A172 (cell line): Measurements from ENCODE around the gene SDK2. TPM values are rescaled to one million over a fixed set of nuclear protein-coding genes. Genes with fewer than 3 reads are reported as not detected.

Experiments used
- DNase-seq: peaks from one replicate; pipeline ENCODE4 v3.0.0-alpha.2; 2015; ENCODE audit warnings: low spot score
- total RNA-seq: library from RNA; depleted of rRNA; stranded (reverse); fragments of >200 nt; shearing (Covaris generic); gene quantifications from 2 replicates; pipeline ENCODE4 v1.2.3, GENCODE V29; 2014

The SDK2 gene
- total RNA-seq, 1 experiment from 2014 or later, result 0.69 TPM

DNA sequence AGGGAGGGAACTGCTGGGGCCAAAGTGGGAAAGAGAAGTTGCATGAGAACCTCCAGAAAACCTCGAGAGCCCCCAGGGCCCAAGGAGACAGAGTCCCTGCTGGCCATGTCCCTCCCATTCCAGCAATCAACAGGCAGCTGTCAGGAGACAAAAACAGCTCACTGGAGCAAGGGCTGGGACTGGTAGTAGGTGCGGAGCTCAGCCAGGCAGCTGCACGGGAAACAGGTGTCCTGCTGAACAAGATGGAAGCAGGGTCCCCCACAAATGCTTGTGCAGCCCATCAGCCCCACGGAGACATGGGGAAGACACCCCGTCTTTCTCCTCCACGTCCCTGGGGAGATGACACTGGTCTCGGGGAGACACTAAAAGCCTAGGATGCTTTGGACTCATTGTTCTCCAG is 34.5 kb downstream of the SDK2 start:
- no peak for DNase-seq

DNA sequence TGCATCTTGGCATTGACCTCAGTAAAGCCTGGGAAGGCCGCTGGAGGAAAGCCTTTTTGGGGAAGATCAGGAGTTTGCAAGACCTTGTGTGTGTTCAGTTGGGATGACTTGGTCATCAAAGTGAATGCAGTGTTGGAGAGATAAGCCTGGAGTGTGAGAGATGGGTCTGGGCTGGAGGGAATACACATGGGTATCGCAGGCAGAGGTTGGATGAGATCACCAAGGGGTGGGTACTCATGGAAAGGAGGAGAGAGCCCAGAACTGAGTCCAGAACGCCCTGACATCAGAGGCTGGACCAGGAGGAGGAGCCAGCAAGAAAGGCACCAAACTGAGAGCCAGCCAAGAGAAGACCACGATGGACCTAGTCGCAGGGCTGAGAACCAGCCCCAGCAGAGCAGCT is 35.2 kb downstream of the SDK2 start:
- DNase-seq, result no peak

DNA sequence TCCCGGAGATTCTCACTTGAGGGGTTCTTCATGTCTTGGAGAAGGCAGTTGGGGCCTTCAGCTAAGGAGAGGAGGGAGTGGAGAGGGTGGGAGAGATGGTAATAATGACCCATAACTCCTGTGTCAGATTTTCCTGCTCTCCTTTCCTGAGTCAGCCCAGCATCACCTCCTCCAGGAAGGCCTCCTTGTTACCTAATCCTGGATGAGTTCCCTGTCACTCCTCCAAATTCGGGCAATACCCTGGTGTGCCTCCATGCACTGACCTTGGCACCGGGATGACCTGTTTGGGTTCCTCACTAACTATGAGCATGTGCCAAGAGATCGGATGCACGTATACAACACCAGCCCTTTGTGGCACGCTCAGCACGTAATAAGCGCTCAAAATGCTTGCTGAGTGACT is 38.8 kb downstream of the SDK2 start:
- DNase-seq, result no peak

DNA sequence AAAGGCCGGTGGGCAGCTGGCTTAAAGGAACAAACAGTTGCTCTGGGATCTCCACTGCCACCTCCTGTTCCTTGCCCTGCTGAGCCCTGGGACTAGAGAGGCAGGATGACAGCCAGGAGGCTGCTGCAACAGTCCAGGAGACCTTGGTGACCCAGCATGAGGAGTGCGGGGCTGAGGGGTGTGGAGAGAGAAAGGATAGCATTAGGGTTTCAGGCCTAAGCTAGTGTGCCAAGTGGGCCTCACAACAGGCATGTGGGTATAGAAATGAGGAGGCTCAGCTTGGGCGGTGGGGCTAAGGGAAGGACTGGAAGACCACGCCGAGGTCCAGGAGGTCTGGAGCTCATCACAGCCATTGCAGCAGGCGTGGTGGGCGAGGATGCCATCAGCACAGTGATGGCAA is 39.8 kb downstream of the SDK2 start:
- no peak for DNase-seq

DNA sequence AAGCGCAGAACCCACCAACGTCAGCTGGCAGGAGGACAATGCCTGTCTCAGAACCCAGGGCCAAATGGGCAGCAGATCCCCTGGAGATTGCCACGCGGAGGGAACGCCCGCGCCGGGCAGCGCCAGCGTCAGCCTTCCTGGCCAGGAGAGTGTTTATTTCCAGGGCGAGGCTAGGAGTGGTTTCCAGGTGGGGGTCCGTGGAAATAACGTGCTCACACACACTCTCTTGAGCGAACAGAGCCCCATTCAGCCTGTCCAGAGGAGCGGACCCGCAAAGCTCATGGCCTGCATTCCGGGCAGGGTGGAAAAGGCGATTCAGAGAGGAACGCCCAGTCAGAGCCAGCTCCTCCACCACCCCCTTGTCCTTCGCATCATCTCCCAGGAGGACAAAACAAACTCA is 40.3 kb downstream of the SDK2 start:
- no peak for DNase-seq

DNA sequence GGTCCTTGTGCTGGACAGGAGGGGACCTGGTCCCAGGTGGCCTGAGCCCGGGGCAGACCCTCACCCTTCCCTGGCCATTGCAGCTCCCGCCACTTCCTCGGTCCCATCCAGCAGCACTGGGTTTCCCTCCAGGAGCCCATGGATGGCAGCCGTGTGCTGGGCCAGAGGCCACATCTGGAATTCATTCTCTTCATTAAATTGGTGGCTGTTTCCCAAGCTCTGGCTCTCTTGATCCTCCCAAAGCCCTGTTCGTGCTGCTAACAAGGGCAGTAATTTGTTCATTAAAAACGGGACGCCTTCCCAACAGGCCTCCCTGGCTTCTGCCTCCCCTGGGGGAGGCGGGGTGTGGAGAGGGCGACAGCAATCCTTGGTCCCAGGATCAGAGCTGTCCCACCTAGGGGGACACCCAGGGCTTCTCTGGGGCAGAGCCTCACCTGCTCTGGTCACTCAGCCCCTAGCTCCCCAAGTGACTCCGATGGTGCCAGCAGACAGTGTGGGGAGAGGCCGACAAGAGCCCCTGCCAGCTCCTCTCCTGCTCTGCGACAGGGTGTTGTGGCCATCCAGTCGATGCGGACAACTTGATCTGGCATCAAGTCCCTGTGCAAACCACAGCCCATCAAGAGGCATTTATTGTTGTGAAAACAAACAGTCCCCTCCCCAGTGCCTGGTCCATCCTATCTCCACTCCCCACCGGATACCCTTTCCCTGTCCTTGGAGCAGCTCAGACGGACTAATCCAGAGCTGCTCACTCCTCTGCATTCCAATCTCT is 44.0 kb downstream of the SDK2 start:
- no peak for DNase-seq

DNA sequence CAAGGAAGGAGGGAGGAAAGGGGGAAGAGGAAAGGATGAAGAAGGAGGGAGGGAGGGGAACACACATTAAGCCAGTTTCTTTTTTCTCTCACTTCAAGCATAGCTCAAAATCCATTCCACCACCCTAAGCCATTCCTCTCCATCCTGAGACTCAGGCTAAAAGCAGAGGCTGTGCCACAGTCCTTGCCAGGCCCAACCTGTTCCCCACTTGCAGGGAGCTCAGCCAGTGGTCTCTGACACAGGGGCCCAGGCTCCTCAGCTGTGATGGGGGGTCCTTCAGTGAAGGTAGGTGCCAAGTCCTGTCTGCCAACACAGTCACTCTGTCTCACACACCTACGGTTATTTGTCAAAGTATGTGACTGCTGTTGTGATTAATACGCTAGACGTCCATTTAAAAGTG is 44.6 kb downstream of the SDK2 start:
- DNase-seq, result no peak

DNA sequence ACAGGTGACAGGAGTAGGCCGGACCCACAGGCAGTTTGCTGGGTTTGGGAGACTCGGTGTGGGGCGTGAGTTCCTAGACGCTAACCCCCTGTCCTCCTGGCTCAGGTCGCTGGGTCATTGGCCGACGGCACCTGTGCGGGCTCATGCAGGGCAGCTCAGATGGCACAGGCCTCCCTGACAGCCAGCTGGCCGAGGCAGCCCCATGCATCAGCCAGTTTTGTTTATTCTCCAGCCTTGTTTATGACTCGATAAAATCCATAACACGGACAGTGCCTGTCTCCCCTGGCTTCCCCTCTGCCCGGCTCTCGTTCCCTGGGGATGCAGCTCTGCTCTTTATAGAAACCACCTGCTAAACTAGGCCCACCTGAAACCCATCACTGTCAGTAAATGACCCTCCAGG is 46.0 kb downstream of the SDK2 start:
- DNase-seq, result no peak

DNA sequence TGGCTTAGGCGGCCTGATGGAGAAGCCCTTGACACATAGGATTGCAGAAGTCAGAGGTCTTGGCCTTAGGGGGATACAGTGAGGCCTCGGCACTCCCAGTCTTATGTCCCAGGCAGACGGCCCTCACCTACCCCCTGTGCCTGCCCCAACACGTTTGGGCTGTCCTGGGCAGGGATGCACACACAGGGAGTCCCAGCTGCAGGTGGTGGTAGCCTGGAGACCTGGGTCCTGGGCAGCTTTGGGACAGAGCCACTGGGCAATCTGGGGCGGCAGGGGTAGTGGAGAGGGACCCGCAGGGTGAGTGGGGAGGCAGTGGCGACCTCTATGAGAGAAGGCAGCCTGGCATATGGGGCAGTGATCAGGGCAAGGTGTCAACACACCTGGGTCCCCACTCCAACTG is 48.3 kb downstream of the SDK2 start:
- DNase-seq, result no peak

DNA sequence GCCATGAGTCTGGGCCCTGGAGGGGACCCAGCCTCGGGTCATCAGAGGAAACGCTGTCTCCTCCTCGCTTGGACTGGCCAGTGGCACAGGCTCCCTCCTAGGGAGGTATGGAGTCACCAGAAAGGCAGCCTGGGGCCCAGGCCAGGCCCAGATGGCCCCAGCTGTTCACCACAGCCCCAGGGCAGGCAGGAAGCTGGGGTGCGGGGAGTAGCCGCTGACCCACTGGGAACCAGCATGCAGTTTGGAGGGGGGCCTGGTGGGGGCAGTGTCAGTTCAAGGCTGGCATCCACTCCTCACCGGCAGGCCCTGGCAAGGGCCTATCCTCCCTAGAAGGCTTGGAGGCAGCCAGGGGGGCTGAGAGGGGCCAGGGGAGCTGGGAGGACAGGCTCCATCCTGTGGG is 48.8 kb downstream of the SDK2 start:
- peak; percentile 31 for DNase-seq

DNA sequence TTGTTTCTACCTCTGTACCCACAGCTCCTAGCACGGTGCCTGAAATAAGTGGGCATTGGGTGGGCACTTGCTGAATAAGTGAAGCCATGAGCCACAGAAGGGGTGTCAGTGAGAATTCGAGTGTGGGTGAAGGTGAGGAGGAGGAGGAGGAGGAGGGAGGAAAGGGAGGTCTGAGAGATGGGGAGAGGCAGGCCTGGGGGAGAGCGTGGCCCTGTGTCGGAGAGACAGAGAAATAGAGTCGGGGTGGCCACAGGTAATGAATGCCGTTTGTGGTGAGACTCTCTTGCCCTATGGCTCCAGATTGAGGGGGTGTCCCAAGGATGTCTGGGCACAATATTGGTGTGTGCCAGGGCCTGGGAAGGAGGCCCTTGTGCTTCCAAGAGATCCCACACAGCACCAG is 49.2 kb downstream of the SDK2 start:
- no peak for DNase-seq

DNA sequence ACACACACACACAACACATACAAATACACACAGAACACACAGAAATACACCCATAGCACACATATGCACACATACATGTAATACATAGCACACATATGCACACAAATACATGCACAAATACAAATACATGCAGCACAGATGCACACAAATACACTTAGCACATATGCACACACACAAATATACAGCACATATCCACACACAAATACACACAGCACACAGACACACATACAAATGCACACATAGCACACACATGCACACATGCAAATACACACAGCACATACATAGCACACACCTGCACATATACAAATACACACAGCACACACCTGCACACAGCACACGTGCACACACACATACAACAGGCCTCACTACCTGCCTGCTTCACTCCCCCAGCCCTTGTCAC is 49.6 kb downstream of the SDK2 start:
- DNase-seq, result no peak

DNA sequence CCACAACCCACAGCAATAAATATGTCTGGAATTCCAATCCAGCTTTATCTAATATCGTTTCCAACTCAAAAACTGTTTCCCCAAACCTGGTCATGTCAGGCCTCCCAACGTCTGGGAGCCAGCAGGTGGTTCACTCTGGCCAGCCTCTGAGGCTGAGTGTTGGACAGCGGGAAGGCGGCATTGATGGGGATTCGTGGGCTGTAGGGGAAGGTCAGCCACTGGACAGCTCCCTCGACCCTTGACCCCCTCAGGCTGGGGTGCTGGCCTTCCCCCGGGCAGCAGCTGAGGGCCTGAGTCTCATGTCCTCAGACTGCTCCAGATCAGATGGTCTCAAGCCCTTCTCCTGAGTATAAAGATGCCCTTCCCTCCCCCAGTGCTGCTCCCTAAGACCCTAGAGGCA is 50.2 kb downstream of the SDK2 start:
- no peak for DNase-seq

DNA sequence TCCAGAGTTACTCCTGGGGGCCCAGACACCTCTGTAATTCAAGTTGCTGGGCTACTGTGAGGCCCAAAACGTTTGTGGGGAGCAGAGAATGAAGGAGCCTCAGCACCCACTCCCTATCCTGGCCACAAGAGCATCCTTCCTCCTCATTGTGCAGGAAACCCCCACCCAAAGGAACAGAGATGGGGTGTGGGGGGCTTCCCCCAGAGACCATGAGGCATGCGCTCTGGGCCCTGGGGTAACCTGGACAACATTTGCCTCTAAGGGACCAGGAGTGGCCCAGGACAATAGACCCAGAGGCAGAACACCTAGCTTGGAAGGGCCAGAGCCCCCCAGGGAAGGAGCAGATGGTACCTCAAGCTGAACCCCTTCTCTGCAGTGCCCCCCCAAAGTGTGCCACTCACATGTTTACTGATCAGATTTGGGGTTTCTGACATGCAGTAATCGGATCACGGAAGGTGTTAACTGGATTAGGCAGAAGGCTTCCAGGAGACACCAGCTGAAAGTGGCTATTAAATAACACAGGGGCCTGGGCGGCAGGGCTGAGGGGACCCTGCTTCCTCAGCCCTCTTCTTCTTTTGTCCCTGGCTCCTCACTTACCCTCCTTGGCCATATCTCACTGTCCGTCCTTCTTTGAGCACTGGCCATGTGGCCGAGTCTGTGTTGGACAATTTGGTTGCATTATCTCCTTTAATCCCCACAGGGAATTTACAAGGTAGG is 50.8 kb downstream of the SDK2 start:
- DNase-seq, result no peak

DNA sequence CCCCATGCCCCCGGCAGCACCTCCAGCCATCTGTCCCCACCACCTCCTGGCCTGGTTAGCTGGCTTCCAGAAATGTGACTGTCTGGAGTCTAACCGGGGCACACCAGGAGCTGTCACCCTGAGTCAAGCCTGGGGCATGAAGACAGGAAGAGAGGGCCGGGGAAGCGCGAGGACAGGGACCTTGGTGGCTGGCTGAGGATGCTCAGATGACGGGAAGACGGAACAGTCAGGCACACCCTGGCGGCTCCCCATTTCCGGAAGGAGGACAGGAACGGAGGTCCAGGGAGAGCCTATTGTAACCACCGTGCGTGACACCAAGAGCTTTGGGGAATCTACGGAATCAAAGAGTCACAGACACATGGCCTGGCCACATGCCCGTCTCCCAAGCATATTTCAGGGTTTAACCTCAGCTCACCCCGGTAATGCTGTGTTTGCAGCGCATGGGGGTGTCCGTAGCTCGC is 51.7 kb downstream of the SDK2 start:
- DNase-seq, result no peak

DNA sequence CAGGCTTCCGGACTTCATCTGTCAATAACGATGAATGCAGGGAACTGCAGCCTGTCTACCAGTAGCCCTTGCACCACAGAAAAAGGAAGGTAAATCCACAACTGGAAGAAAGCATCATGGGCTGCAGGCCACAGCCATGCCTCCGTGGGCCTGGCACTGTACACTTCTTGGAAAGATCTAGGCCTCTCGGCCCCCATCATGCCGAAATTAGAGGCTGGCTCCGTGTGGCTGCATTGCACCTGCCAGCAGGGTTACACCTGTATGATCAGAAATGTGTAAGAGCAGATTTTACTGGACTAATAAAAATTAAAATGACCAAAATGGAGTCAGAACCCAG is 52.2 kb downstream of the SDK2 start:
- no peak for DNase-seq

DNA sequence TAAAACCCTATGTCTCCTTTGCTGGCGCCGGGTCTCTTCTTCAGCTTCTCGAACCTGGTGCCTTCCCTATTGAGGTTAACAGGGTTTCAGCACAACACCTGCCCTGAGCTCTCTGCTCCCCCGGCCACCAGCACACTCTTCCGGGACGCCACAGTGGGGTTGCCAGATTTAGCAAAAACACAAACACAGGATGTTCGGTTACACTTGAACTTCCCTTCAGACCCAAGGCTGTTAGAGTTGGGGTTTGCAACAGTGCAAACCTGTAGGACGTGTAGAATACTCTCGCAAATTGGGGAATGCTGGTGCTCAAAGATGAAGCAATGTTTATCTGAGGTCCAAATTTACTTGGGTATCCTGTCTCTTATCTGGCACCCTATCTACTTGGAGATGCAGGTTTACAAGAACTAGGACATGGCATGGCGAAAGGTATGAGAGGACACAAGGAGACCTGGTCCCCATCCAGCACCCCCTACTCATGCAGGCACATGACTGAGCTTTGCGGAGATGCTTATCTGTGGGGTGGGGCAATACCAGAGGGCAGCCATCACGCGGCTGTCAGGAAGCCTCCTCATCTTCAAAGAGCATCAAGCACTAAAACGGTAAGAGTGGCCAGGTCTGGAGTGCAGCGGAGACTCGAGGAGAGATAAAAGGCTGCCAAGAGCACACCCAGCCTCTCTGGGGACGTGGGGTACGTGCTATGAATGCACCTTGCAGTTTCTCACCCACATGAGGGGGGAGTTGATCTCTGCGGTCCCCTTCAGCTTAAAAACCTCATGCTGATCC is 52.8 kb downstream of the SDK2 start:
- DNase-seq, result no peak

DNA sequence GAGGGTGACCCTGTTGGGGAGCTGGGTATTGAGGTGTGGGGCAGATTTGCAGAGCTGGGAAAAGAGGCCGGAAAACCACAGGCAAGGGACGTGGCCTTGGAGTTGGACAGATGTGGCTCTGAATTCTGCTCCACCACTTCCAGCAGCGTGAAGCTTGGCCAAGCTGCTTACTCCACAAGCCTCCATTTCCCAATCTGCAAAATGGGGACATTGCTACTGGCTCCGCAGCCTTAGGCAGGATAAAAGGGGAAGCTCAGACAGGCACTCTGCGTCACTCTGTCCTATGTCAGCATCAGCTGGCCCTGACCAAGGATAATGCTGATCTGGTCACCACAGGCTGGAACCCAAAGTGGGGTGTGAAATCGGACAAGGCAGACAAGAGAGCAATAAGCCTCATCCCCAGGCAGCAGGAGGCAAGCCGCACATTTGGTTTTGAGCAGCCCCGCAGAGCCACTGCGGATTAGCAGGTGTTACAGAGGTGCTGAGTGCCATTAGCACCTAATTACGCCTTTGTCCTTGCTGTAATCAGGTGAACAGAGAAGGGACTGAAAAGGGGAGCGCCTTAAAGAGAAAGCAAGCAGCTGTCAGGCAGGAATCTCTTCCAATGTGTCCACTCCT is 54.8 kb downstream of the SDK2 start:
- DNase-seq, result no peak

DNA sequence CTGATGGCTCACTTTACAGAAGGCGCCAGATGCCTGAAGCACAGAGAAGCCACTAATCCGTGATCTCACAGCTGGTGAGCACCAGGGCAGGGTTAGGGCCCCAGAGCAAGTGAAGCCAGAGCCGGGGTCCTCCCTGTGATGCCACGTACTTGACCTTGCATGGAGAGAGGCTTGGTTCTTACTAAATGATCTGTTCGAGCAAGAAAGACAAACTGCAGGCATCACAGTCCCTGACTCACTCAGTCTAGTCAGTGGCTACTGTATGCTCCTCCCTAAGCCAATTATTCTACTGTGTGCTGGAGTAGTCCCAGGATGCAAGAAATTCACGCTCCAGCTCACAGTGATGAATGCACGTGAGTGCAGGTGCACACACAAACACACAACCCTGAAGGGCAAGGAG is 55.4 kb downstream of the SDK2 start:
- DNase-seq, result peak; percentile 15

DNA sequence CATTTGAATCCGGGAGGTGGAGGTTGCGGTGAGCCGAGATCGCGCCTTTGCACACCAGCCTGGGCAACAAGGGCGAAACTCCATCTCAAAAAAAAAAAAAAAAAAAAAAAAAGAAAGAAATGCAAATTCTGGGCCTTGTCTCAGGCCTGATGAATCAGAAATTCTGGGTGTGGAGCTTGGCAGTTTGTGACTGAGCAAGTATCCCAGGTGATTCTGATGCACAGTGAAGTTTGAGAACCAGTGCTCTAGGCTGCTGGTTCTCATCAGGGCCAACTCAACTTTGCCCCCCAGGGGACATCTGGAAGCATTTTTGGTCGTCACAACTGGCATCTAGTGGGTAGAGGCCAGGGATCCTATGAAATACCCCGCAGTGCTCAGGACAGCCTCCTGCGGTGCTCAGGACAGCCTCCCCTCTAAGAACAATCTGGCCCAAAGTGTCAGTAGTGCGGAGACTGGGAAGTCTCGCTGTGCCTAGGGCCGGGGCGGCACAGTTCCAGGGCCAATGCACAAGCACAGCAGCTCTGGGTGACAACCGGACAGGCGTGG is 55.9 kb downstream of the SDK2 start:
- no peak for DNase-seq

DNA sequence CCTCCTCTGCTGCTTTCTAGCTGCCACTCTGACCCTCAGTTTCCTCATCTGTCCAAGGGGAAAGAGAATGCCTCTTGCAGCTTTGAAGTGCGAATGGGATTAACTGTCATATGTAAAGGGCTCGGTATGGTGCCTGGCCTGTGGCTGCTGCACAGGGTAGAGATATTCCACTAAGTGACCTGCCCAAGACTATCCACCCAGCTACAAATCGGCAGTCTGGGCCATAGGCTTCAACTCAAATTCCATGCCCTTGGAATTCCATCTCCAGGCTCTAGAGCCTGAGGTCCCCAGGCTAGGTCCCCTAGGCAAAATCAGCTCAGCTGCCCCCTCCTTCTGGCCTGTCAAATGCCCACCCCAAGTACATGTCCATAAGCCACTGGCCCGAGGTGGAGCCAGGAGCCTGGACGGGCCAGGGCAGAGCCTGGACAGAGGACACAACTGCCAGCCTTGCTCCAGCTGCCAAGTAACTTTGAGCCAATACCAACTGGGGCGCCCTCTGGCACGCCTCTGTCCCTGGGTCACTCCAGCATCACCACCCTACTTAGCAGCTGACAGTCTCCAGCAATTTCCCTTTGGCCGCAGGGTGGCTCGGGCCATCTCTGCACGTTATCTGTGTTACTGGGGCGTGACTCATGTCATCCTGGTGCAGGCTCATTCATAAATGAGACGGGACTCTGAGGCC is 57.2 kb downstream of the SDK2 start:
- DNase-seq, result peak; percentile 58
